ENCODE measurements around the gene FRAT1.
A peak's percentile ranks its signal among the peaks of the same experiment; 100 is the strongest.
"Not testable (repeated sequence)": the region's sequence is repeated elsewhere in the genome, so short reads cannot be mapped to it uniquely, and the experiment has no call there.

The FRAT1 gene

DNA sequence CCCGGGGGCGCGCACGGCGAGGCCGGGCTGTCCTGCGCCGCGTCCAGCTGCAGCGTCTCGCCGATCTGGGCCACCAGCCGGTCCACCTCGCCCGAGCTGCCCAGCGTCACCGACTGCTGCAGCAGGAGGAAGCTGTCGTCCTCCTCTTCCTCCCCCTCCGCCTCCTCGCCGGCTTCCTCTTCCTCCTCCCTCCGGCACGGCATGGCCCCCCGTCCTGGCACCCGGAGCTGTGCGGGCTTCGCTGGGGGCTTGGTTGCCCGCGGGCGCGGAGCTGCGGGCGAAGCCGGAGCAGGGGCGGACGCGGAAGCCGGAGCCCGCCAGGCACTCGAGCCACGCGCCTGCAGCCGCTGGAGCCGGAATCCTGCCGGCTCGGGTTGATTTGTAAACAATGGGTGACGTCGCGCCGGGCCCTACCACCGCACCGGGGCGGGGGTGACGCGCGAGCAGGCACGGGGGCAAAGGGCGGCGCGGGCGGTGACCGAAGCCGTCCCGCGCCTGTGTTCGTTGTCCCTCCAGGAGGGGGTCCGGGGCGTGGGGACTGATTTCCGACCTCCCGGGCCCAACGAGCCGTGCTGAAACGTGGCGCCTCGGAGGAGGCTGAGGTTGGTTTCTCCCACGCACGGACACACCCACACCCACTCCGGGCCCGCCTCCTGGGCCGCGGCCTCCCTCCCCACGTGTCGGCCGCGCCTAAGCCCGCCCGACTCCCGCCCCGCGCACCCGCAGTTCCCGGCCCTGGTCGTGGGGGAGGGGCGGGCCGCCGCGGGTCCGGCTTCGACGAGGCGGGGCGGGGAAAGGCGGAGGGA lies 15.5 kb downstream of the FRAT1 start, which contains the start of gene FRAT2:
FRAT2 (minus strand) TSS at position 360 of the 806 bp plus-strand sequence; CDS start at position 203, 157 bp downstream.
- peak; percentile 96 for DNase-seq (ENCODE audit: low spot score)

DNA sequence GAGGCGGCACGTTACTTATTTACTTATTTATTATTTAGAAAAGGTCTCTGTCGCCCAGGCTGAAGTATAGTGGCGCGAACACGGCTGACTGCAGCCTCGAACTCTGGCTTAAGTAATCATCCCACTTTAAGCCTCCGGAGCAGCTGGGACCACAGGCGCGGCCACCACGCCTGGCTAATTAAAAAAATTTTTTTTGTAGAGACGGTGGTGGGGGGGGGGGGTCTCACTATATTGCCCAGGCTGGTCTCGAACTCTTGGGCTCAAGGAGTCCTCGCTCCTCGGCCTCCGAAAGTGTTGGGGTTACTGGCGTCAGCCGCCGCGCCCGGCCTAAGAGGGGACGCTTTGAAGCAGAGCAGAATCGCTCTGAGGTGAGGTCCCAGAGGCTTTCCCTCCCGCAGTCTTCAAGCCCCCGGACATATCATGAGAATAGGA lies 16.1 kb downstream of the FRAT1 start:
- DNase-seq (ENCODE audit: low spot score), result no peak

DNA sequence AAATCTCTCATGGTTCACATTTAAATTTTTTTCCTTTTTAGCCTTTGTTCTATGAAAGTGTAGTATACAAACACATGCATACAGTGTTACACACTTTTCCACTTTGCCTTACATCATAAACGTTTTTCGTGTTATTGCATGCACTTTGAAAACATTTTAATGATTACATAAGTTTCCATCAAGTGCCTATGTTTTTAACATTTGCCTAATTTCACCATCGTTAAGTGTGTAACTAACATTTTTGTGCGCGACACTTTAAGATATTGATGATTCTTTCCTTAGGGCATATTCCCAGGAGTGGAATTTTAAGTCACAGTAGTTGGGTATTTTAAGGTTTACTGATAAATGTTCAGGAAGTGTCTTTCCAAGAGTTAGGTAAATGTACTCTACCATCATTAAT lies 16.9 kb downstream of the FRAT1 start:
- no peak for DNase-seq (ENCODE audit: low spot score)

DNA sequence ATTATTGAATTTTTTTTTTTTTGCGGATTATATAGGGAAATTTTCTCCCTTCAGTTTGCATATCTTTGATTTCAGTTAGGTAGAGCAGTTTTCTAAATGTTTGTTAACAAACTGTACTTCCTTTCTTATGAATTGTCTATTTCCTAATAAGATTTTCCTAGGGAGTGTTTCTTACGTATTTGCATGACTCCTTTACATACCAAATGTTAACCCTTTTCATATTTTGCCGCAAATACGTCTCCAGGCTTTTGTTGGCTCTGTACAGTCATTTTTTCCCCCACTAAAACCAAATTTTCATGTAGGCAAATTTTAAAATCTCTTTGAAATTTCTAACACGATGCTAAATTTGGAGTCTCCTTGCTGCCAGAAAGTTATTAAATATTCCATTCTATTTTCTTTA lies 17.4 kb downstream of the FRAT1 start:
- DNase-seq (ENCODE audit: low spot score), result no peak

DNA sequence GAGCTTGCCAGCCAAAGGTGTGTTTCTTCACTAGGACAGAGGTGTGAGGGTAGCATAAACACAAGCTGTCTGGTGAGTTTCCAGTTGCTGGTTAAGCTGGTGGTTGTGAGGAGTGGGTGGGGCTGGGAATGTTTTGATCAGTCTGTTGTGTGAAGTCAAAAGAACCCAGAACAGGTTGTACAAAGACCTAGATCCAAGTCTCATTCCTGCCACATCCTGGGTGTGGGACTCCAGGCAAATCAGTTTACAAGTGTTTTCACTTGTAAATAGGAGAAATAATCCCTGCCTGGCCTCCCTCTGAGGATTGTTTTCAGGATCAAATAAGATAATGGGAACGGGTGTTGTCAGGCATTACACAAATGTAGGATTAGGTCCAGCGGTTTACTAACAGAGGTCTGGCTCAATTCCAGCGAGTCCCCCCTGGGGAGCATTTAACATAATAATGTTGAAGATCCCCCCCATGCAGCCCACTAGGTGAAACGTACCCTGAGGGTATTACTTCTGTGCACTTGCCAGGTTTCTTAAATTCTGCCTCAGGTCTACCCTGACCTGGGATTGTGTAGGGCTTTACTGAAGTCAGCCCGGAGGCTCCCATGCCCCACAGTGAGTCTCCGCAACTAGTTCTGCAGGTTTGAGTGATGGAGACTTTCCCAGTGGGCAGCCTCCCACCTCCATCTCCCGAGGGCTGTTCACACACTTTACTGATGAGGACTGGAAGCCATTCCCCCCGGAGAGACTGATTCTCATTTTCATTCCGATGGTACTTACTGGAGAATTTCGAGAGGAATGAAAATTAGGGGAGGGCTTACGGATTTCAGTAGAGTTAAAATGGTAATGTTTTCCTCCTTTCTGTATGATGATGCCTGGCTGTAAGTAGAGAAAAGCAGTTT lies 18.1 kb downstream of the FRAT1 start:
- peak; percentile 68 for DNase-seq (ENCODE audit: low spot score)

DNA sequence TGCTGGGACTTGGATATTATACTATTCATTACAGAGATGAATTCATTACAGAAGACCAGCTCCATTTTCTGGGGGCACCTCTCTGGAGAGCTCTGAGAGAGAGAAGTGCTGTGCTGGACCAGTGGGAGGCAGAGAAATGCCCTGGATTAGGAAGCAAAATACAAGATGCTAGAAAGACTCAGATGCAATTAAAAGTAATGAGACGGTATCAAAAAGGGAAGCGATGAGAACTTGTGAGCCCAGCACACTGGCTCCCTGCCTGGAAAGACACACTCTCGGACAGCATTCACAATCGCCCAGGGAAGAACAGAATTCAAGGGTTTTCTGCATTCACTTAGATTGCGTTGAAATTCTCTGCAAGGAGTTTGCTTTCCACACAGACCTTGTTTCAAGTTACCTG lies 19.0 kb downstream of the FRAT1 start:
- DNase-seq (ENCODE audit: low spot score), result no peak

DNA sequence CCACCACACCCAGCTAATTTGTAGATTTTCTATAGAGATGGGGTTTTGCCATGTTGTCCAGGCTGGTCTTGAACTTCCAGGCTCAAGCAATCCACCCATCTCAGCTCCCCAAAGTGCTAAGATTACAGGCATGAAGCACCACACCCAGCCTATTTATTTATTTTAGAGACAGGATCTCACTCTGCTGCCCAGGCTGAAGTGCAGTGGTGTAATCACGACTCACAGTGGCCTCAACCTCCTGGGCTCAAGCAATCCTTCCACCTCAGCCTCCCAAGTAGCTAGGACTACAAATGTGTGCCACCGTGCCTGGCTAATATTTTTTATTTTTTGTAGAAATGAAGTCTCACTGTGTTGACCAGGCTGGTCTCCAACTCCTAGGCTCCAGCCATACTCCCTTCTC lies 22.3 kb downstream of the FRAT1 start:
- DNase-seq (ENCODE audit: low spot score), result no peak

DNA sequence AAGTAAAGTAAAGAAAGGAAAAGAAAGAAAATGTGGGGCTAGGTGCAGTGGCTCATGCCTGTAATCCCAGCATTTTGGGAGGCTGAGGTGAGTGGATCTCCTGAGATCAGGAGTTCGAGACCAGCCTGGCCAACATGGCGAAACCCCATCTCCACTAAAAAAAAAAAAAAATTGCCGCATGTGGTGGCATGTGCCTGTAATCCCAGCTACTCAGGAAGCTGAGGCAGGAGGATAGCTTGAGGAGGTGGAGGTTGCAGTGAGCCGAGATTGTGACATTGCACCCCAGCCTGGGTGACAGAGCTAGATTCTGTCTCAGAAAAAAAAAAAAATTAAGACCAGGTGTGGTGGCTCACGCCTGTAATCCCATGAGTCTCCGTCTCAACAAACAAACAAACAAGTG lies 24.6 kb downstream of the FRAT1 start:
- not testable (repeated sequence) for DNase-seq (ENCODE audit: low spot score)

DNA sequence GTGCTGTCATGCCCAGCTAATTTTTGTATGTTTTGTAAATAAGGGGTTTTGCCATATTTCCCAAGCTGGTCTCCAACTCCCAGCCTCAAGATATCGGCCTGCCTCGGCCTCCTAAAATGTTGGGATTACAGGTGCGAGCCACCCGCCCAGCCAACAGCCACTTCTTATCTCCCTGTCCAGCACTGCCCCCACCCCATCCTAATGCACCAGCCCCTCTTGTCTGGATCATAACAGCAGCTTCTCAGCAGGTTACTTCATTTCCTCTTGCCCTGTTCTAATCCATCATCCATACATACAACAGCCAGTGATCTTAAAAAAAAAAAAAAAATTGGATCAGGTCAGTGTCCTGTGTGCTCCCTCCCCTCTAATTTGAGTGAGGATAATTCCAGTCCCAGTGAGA lies 28.2 kb downstream of the FRAT1 start:
- DNase-seq (ENCODE audit: low spot score), result no peak

DNA sequence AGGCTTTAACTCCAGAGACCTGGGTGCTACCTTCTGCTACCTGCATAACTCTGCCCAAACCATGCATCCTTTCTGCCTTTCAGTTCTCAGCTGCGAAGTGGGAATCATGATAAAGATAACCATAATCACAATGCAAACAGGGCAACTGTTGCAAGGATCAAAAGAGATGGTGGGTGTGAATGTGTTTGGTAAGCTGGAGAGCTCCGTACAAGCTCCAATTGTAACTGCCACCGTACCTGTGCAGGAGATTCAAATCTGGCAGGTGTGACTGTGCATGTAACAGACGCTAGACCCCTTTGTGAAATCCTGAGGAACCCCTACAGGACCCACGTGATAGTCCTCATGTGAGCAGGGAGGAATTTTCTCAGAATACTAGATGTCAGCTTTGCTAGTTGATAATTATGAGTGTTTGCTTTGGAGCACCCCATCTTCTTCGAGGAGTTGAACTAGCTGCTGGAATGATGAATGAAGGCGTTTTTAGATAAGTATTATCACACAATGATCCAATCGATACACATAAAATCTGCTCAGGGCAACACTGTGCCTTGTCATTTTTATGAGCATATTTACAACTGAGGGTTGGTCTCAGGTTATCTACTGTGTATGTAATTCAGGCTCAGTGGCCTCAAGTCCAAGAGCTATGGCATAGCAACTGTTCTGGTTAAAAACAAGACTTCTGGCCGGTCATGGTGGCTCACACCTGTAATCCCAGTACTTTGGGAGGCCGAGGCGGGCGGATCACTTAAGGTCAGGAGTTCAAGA lies 30.9 kb downstream of the FRAT1 start:
- no peak for DNase-seq (ENCODE audit: low spot score)

DNA sequence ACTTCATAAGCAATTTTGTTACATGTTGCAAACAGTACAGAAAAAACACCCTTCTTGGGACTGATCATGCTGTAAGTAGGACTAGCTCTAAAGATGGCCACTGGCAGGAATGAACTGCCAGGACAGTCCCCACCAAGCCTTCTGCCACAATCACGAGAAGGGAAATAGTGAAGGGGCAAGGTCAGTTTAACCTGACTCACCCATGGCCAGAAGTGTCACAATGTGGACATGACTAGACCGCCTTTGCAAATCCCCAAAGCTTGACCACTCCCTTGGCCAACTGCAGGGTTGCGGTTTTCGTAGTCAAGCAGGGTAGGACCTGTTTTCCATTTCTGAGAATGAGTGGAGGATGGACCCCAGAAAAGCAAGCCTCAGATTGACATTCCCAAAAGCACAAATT lies 34.9 kb downstream of the FRAT1 start:
- DNase-seq (ENCODE audit: low spot score), result no peak

DNA sequence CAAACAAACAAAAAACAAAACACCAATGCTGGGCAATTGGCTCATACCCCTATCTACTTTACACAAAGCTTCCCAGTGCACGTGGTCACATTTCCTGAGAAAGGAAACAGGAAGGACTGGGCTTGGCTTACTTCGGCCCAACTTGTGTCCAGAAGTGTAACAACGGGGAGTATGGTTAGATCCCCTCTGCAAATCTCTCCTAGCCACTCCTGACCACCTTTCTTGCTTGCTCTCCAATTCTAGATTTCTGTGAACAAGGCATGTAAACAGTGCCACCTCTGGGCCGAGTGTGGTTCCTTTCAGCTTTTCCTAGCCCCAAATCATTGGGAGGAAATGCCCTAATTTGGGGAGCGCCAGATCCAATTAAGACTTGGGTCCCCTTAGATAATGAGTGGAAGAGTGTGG lies 36.5 kb downstream of the FRAT1 start:
- no peak for DNase-seq (ENCODE audit: low spot score)

DNA sequence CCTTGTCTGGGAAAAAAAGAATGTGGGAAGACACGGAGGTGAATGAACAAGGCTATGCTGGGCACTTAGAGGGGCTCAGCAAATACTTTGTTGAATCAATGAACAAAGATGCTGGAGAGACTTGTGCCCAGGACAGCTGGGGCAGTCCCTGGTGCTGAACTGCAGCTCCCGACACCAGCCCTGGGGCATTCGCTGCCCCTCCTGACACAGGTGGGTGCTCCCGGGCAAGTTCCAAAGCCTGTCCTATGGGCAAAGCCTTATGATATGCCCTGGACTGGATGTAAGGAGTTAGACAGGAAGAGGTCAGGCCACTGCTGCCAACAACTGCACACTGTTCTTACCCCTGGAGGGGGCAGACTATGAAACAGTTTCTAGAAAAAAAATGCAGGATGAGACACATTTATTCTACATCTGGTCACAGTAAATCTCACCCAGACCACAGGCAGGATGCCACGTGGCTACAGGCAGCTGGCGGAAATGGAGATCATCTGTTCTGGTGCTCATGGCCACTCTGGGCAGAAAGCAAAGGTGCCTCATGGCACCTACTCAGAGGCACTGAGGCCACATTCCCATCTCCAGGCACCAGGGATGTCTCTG lies 37.3 kb downstream of the FRAT1 start:
- no peak for DNase-seq (ENCODE audit: low spot score)

DNA sequence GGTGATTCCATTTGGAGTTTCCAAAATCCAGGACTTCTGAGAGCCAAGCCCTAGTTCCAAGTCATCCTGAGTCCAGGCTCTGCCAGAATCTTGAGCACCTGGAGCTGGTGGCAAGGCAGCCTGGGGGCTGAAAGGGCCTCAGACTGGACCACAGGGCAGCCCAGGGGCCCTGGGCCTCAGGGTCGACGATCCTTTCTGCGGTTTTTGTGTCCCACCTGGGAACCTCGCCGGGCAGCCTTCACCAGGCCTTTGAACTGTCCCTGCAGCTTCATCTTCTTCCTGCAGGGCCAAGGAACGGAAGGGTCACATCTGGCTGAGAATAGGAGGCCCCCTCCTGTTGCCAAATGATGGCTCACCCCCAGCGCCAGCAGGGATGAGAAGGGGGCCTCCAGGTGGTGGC lies 37.8 kb downstream of the FRAT1 start:
- no peak for DNase-seq (ENCODE audit: low spot score)

DNA sequence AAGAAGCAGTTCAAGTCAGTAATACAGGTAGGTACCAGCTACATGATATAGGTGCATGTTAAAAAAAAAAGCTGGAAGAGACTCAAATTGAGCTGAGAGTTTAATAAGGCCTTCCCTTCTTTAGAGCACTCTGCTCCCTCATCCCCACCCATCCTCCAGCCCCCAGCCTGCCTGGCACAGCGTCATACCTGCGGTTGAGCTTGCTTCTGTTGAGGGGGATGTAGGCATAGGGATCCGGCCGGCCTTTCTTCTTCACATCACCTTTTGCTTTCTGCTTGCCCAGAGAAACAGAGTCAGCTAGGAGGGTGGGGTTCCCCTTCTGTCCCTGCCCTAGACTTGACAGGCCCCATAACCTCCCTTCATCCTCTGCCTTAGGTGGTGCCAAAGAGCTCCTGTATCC lies 39.3 kb downstream of the FRAT1 start:
- DNase-seq (ENCODE audit: low spot score), result no peak

DNA sequence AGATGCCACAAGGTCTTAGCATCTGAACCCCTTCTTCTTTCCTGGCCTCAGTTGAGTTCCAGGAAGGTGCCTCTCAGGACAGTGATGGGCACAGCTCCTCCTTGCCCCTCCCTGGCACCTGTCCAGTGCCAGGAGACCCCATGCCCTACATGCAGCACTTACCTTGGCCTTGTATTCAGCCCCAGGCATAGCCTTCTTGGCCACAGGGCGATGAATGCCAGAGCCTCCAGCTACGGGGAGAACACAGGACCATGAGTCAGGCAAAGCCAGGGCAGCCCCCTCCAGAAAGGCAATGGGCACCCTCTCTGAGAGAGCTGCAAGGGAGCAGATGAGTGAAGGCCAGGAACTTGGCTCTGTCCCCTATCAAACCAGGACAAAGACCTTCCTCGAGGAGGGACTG lies 39.7 kb downstream of the FRAT1 start:
- no peak for DNase-seq (ENCODE audit: low spot score)

DNA sequence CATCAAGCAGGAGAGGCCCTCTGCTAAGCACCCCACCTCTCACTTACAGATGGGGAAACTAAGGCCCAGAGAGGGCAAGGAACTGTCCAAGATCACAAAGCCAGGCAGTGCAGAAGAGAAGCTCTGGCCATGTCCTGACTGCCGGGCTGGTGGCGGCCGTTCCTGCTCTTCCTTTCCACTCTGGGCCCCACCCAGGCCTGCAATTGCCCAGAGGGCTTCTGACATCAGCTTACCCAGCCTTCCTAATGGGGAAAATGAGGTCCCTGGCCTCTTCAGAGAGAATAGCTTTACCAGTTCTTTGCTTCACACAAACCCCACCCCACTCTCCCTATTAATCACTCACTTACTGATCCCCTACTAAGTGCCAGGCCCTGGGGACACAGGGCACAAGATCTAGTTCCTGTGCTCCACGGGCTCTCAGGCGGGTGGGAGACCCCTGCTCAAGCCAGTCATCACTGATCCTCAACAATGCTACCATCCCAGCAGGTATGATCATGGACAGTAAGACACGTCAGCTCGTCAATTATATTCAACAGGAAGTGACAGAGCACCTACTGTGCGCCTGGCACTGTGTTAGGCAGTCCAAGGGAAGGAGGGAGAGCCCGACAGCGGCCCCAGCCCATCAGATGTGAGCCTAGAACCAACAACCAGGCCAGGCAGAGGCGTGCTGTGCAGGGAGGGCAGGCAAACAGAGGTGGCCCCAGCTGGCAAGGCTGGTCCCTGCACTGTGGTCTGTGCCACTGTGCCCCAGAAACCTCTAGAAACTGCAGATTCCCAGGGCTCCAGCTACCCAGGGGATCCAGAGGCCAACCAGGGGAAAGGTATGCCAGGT lies 41.9 kb downstream of the FRAT1 start:
- DNase-seq (ENCODE audit: low spot score), result no peak

DNA sequence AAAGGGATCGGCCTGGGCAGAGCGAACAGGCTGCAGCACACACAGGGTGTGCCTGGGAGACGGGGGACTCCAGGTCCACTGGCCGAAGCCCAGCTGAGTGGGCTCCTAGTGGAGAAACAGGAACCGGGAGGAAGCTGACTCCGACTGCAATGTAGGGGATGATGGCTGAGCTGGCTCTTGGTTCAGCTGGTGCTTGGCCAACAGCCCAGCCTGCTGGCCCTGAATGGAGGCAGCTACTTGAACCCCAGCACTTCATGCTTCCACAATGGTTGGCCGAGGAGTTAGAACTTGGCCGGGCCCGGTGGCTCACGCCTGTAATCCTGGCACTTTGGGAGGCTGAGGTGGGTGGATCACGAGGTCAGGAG lies 42.4 kb downstream of the FRAT1 start:
- DNase-seq (ENCODE audit: low spot score), result no peak

DNA sequence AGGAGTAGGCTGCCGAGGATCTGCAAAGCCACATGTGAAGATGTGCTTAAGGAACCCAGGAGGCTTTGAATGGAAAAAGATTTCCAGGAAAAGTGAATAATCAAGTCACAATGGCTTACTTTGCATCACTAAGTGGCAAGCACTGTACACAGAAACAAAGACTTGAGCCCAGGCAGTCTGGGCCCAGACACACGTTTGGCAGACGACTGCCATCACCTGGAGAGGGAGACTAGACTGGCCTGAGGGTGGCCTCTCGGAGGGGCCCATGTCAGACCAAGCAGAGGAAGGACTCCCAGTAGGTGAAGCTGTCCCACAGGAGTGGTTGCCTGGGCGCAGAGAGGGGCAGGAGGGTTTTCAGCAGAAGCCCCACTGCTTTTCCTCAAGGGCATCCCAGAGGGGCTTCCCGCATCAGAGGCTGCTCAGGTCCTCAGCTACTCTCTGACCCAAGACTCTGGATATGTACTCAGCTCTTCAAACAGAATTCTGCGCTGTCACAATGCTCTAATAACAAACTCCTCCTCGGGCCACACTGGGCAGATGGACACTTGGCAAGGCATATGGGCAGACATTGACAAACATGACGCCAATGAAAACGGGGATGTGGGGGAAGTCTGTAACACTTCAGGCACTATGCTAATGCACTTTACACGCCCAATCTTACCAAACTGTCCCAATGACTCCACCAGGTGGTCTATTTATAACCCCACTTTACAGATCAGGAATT lies 43.4 kb downstream of the FRAT1 start:
- DNase-seq (ENCODE audit: low spot score), result no peak

DNA sequence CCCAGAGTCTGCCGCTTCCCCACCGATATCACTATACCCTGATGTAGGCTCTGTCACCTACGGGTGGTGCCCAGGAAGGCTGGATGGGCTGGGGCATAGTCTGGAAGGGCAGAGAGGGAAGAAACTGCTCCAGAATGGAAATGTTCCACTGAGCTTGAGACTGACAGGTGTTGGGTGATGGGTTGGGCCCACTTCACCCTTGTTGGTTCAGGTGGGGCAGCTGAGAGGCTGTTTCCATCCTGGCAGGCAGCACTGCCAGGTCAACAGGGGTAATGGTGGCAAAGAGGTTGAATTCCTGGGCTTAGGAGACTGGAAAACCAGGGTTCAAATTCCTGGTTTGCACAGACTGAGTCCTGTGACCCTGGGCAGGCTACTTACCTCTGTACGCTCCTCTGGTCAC lies 44.0 kb downstream of the FRAT1 start:
- DNase-seq (ENCODE audit: low spot score), result no peak

All from ecto neural progenitor cell (in vitro differentiated cells).